Activated naive CD4-positive, alpha-beta T cell (primary cell): ENCODE results near the gene BACE2.

Experiments
- DNase-seq, 4 experiments: peaks; one replicate each; lab custom pipeline; 2025; lab: John Stamatoyannopoulos, UW

The BACE2 gene

GRCh38 chr21:41321908-41322495, 154.0 kb downstream of the BACE2 start:
- no peak for DNase-seq

- DNase-seq = no peak
These were observed 154.8 kb downstream of the BACE2 start for GRCh38 chr21:41322496-41323382.

DNA sequence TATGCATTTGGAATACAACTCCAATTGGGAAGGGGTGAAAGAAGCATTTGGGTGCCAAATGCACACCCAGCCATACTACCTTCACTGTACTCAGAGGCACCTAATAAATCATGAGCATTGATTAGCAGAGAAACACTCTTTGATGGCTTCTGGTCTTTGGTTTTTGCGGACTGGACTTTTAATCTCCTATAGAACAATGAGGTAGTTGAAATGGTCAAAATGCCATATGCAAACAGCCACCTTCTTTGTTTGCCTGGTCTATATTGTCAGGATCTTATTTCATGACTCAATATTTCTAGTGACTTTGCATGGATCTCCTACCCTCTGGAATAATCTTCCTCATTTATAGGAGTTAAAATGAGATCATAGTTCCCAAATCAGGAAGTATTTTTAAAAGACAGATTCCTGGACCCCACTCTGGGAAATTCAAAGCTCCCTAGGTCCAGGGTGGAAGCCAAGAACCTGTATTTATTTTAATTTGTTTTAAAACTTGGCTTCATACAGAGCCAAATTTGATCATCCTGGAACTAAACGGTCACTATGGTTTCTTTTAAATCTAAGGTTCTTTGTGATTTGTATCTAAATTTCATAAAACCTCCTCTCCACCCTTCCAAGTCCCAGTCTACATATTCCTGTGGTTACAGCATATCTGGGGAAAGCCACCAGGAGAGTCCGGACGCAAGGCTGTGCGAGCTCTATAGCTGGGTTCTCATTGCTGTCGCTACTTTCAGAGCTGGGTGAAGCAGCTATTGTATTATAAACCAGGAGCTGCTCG, 157.4 kb downstream of the BACE2 start:
- DNase-seq = no peak

DNA sequence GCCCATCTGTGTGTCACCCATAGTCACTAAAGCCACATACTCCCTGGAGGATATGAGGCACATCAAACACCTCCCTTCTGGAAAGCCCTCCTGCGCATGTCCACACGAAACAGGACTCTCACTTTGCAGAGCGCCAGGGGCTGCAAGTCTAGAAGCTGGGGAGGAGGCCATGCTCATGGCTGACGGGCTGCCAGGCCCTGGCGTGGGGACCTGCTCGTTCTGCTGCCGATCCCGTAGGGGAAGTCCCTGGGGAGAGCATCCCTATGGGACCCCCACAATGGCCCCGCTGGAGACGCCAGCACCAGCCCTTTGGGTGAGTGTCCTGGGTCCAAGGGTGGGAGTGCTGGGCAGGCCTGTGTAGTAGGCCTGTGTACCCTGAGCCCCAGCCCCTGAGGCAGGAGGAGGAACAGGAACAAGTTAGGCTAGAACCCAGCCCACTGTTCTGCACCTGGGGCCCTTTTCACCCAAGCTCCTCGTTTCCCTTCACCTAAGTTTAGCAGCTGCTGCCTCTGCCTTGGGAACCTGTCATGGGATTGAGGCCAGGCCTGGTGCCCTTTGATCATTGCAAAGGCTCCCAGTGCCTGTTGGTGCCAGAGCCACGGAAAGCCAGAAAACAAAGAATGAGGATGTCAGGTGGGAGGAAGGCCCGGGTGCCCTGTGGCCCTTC, 158.6 kb downstream of the BACE2 start:
- no peak for DNase-seq

GRCh38 chr21:41327753-41328152, 159.8 kb downstream of the BACE2 start:
- DNase-seq = no peak

GRCh38 chr21:41328660-41329607, 161.0 kb downstream of the BACE2 start:
- DNase-seq = no peak
